GM12891 (cell line): Measurements from ENCODE around the gene HOMER3.

Source experiments
- PAX5 ChIP-seq: IDR thresholded peaks from 2 replicates; pipeline ENCODE4 v1.6.1; 2011; ENCODE audit warnings: low read length, moderate library complexity, mild to moderate bottlenecking; ENCODE audit not compliant: insufficient read depth, severe bottlenecking
- POLR2A ChIP-seq: IDR thresholded peaks from 2 replicates; pipeline ENCODE4 v1.6.1; 2011; ENCODE audit warnings: low read depth, low read length, control low read depth
- POLR2AphosphoS5 ChIP-seq: IDR thresholded peaks from 2 replicates; pipeline ENCODE4 v1.6.1; 2011; ENCODE audit warnings: low read depth, low read length, control low read depth
- POU2F2 ChIP-seq: IDR thresholded peaks from 2 replicates; pipeline ENCODE4 v1.6.1; 2011; ENCODE audit warnings: low read depth, mild to moderate bottlenecking, control low read depth, low read length, moderate library complexity
- SPI1 ChIP-seq: IDR thresholded peaks from 2 replicates; pipeline ENCODE4 v1.6.1; 2011; ENCODE audit warnings: low read depth, low read length, control low read depth
- TAF1 ChIP-seq: IDR thresholded peaks from 2 replicates; pipeline ENCODE4 v1.6.1; 2011; ENCODE audit warnings: low read depth, low read length, control low read depth

GRCh38 chr19:18940769-18941627 is at the start of gene HOMER3:
- TF ChIP-seq POLR2A: no peak
- TF ChIP-seq PAX5: no peak
- TF ChIP-seq POLR2AphosphoS5: no peak
- TF ChIP-seq TAF1: no peak
- TF ChIP-seq SPI1: no peak
- TF ChIP-seq POU2F2: no peak
